ENCODE measurements around the gene DCC.

DNA sequence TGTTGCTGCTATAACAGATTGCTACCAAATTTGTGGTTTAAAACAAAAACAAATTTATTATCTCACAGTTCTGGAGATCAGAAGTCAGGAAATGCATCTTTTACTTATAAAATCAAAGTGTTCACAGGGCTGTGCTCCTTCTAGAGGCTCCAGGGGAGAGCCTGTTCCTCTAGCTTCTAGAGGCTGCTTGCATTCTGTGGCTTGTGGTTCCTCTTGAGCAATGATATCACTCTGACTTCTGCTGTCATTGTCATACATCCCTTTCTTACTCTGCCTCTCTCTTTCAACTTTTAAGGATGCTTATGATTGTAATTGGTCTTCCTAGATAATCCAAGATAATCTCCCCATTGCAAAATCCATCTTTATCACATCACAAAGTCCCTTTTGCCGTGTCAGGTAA, 6.1 kb upstream of the DCC start:
- TF ChIP-seq, protein P1, sequence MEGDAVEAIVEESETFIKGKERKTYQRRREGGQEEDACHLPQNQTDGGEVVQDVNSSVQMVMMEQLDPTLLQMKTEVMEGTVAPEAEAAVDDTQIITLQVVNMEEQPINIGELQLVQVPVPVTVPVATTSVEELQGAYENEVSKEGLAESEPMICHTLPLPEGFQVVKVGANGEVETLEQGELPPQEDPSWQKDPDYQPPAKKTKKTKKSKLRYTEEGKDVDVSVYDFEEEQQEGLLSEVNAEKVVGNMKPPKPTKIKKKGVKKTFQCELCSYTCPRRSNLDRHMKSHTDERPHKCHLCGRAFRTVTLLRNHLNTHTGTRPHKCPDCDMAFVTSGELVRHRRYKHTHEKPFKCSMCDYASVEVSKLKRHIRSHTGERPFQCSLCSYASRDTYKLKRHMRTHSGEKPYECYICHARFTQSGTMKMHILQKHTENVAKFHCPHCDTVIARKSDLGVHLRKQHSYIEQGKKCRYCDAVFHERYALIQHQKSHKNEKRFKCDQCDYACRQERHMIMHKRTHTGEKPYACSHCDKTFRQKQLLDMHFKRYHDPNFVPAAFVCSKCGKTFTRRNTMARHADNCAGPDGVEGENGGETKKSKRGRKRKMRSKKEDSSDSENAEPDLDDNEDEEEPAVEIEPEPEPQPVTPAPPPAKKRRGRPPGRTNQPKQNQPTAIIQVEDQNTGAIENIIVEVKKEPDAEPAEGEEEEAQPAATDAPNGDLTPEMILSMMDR (IDR thresholded peaks at IDR 0.05; ENCODE audit: low read length): no peak
- TF ChIP-seq EZH2 (optimal IDR thresholded peaks at IDR 0.05; ENCODE audit: low read depth, low read length) (no peak), EZH2phosphoT487 (IDR thresholded peaks at IDR 0.05; ENCODE audit: low read length) (no peak)

All from MM.1S (cell line).